NCI-H2029 treated with DMSO at 0.1 percent for 48 hours (cell line): ENCODE measurements around the gene SLC44A4.
"Not testable (repeated sequence)": the region's sequence is repeated elsewhere in the genome, so short reads cannot be mapped to it uniquely, and the experiment has no call there.

Source experiments
- DNase-seq: peaks from one replicate; lab custom pipeline; 2025; lab: John Stamatoyannopoulos, UW

The SLC44A4 gene

DNA sequence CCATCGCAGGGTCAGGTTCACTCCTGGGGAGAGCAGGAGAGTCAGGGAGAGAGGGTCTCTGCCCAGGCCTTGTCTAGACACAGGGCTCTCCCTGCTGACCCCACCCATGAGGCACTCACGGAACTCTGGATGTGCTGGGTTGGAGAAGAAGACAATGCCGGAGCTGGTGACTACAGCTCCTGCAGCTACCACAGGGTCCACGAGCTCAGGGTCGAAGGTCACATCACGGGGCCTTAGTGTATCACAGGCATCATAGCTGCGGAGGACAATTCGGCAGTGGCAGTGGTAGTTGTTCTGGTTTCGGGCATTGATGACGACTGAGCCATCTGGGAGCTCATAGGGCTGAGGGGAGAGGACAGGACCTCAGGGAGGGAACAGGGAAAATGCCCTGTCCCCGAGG, 18.9 kb downstream of the SLC44A4 start:
- no peak for DNase-seq

DNA sequence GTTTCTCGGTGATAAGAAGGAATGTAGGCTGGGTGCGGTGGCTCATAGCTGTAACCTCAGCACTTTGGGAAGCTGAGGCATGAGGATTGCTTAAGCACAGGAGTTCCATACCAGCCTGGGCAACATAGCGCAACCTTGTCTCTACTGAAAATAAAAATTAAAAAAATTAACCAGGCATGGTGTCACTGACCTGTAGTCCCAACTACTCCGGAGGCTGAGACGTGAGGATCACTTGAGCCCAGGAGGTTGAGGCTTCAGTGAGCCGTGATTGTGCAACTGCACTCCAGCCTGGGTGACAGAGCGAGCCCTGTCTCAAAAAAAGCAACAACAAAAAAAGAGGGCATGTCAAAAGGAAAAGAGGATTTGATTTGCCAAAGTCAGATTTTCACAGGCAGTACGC, 20.1 kb downstream of the SLC44A4 start:
- DNase-seq = no peak

GRCh38 chr6:31857774-31858173, 21.0 kb downstream of the SLC44A4 start:
- DNase-seq = not testable (repeated sequence)

GRCh38 chr6:31851980-31852718, 26.6 kb downstream of the SLC44A4 start:
- not testable (repeated sequence) for DNase-seq

GRCh38 chr6:31851485-31851832, 27.3 kb downstream of the SLC44A4 start:
- no peak for DNase-seq

GRCh38 chr6:31850765-31851484, 27.9 kb downstream of the SLC44A4 start:
- no peak for DNase-seq

DNA sequence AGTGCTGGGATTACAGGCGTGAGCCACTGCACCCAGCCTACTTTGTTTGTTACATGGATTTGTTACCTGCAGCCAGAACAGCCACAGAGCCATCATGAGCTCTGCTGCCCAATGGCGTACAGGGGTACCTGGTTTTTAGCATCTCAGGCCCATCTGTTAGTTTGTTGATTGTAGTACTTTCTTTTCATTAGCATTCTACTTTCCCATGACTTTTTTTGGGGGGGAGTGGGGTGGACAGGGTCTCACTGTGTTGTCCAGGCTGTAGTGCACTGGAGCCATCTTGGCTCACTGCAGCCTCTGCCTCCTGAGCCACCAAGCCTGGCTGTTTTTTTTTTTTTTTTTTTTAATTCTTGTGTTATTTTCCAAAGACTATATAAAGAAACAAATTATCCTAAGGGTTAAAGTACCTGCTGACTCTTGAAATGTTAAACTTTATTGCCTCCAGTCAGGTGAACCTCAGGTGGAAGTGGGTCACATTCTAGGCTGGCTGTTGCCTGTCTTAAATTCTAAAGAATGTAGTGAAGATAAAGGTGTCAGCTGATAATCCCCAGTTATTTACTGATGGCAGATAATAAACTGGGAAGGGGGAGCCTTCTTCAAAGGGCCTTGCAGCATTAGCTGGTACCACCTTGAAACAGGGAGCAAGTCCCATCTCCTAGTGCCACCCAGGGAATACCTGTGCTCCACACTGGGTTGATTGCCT, 31.4 kb downstream of the SLC44A4 start:
- DNase-seq = no peak

DNA sequence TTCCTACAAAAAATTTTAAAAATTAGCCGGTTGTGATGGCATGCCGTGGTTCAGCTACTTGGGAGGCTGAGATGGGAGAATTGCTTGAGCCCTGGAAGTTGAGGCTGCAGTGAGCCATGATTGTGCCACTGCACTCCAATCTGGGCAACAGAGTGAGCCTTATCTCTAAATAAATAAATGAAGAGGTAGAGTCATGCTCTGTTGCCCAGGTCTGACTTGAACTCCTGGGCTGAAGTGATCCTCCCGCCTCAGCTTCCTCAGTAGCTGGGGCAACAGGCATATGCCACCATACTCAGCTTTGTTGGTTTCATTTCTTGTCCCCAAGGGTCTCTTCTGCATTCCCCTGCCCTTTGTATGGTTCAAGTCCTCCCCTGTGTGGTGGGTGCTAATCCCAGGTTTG, 34.3 kb downstream of the SLC44A4 start:
- DNase-seq = no peak

DNA sequence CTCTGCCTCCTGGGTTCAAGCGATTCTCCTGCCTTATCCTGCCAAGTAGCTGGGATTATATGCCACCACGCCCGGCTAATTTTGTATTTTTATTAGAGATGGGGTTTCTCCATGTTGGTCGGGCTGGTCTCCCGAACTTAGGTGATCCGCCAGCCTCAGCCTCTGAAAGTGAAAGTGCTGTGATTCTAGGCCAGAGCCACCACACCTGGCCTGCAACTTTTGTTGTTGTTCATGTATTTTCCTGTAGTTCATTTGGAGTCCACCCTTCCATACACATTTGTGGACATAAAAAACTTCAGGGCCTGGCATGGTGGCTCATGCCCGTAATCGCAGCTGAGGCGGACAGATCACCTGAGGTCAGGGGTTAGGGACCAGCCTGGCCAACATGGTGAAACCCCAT, 36.7 kb downstream of the SLC44A4 start:
- no peak for DNase-seq

- DNase-seq = not testable (repeated sequence)
Observed at GRCh38 chr6:31839779-31840126, 39.0 kb downstream of the SLC44A4 start.

GRCh38 chr6:31838968-31839367, 39.8 kb downstream of the SLC44A4 start:
- DNase-seq = no peak

DNA sequence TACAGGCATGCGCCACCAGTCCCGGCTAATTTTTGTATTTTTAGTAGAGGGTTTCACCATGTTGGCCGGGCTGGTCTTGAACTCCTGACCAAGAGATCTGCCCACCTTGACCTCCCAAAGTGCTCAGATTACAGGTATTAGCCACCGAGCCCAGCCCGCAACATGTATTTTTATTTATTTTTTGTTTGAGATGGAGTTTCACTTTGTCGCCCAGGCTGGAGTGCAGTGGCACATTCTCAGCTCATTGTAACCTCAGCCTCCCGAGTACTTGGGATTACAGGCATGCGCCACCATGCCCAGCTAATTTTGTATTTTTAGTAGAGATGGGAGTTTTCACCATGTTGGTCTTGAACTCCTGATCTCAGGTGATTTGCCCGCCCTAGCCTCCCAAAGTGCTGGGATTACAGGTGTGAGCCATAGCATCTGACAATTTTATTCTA, 40.7 kb downstream of the SLC44A4 start:
- DNase-seq = not testable (repeated sequence)

- DNase-seq = no peak
Observed at GRCh38 chr6:31837369-31838113, 41.3 kb downstream of the SLC44A4 start.

- DNase-seq = no peak
Observed at GRCh38 chr6:31836474-31837368, 42.1 kb downstream of the SLC44A4 start.

- DNase-seq = peak; percentile 36
Observed at GRCh38 chr6:31836047-31836473, 42.7 kb downstream of the SLC44A4 start.

DNA sequence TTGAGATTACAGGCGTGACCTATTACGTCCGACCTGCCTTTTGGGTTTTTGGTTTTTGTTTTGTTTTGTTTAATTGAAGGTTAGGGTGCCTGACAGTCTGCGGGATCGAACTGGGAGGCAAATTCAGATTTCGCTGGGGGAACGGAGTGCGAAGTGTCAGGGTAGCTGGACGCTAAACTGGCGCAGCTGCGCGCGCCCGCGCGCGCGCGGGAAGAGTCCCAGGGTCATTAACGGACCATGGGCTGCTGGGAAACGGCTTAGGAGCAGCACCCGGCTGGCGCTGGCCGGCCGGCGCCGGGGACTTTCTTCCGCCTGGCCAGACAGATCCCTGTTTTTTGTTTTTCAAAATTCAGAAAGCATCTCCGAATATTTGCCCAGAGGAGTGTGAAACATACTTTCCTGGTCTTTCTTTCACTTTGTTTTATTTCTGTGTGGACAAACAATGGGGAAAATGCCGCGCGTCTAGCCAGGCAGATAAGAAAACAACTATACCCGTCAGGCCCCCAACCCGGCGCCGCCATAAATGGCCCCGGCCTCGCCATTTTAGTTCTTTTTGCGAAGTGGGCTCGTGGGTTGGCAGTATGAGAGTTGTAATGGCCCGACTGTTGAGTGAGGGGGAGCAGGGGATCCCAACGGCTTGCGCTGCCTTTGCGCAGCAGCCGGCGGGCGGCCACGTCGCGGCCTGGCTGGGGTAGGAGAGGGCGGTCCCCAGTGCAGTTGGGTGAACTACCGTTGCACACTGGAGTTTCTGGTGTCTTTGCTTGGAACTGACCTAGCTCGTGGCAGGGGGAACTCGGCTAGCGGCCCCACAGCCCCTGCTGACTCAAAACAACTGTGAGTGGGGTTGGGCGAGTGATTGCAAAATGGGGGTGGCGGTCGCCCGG, 44.2 kb downstream of the SLC44A4 start:
- DNase-seq = peak; percentile 94

DNA sequence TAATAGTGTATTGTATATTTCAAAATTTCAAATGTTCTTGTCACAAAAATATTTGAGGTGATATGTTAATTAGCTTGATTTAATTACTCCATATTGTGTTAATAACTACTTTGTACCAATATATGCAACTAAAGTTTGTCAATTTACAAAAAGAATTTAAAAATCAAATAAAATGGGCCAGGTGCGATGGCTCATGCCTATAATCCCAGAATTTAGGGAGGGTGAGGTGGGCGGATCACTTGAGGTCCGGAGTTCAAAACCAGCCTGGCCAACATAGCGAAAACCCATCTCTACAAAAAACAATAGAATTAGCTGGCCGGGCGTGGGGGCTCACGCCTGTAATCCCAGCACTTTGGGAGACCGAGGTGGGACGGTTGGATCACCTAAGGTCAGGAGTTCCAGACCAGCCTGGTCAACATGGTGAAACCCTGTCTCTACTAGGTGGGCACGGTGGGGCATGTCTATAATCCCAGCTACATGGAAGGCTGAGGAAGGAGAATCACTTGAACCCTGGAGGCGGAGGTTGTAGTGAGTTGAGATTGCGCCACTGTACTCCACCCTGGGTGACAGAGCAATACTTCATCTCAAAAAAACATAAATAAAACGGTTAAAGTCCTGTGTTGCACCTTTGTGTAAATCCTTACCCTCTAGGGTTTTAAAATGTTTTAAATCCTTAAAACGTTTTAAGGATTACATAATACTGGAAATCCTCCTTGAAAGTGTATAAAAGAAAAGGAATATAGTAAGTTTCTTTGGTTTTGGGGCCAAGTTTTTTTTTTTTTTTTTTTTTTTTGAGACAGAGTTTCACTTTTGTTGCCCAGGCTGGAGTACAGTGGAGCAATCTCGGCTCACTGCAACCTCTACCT, 47.2 kb downstream of the SLC44A4 start:
- no peak for DNase-seq

- DNase-seq = no peak
Observed at GRCh38 chr6:31830886-31831335, 47.9 kb downstream of the SLC44A4 start.

- peak; percentile 45 for DNase-seq
Observed at GRCh38 chr6:31829633-31830283, 49.0 kb downstream of the SLC44A4 start.
